CD4-positive, alpha-beta T cell treated with Interleukin-15 for 1 hour (primary cell): ENCODE measurements around the gene TBL1XR1.

Experiments used
- DNase-seq: peaks from one replicate; pipeline ENCODE4 v3.0.0-alpha.2; 2020

The TBL1XR1 gene

DNA sequence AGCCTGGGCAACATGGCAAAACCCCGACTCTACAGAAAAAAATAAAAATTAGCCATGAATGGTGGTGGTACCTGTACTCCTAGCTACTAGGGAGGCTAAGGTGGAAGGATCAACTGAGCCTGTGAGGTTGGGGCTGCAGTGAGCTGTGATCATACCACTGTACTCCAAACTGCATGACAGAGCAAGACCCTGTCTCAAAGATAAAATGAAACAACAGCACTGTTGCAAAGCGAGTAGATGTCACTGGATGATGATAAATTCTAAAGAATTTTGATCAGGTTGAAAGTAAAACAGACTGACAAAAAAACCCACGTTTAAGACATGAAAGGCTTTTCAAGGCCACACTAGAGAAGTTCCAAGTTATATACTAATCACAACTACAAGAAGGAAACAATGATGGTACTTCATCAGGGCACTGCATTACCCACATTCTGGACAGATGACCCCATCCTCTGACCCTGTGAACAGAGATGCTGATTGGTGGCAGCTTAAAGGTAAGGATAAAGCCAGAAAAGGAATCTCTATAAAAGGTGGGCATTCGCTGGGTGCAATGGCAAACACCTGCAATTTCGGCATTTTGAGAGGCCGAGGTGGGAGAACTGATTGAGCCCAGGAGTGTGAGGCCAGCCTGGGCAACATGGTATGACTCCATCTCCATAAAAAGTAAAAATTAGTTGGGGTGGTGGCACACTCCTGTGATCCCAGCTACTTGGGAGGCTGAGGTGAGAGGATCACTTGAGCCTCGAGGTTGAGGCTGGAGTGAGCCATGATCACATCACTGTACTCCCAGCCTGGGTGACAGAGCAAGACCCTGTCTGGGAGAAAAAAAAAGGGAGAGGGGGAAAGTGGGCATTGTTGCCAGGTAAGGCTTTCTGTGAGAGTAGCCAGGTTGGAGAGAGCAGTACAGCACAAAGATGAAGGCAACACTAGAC, 59.2 kb downstream of the TBL1XR1 start:
- DNase-seq: no peak

DNA sequence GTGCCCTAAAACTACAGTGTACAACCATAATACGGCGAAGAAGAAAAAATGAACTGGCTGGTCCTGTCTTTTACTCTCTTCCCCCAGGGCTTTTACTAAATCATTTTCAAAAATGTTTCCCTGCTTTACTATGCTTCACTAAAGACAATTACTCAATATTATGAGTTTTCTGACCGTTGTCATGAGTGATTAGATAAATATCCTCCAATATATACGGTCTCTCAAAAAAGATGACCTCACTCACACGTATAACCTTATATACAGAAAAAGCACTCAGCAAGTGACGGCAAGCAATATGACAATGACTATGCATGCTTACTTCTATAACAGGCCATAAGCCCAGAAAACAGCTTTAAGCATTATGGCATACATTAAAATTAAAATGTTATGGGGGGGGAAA, 60.5 kb downstream of the TBL1XR1 start:
- DNase-seq: no peak

DNA sequence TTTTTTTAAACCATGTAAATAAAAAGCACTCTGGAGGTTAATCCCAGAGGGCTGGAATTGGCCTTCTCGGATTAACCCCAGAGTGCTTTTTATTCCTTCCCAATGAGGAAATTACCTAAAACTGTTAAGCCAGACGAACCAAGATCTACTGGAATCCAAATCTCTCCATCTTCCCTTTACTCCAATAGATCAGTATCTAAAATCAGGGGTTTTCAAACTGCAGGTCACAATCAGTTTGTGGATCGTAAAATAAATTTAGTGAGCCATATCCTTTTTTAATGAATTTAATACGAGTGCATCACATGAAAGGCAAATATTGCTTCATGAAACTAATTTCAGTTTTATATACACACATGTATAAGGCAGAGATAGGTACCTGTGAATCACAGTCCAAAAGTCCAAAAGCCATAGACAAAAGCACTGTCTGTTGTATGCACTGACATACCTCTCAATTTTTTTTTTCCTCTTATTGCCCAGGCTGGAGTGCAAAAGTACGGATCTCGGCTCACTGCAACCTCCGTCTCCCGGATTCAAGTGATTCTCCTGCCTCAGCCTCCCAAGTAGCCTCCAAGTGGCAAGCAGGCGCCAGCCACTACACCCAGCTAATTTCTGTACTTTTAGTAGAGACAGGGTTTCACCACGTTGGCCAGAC, 61.3 kb downstream of the TBL1XR1 start:
- no peak for DNase-seq

DNA sequence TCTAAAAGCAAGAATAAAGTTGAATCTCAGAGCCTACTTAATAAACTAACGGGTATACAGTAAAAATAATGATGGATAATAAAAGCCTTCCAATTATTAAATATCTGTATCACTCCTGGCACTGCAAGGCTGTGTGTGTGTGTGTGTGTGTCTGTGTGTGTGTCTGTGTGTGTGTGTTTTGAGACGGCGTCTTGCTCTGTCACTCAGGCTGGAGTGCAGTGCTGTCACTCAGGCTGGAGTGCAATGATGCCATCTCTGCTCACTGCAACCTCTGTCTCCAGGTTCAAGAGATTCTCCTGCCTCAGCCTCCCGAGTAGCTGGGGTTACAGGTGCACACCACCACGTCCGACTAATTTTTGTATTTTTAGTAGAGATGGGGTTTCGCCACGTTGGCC, 62.5 kb downstream of the TBL1XR1 start:
- no peak for DNase-seq

DNA sequence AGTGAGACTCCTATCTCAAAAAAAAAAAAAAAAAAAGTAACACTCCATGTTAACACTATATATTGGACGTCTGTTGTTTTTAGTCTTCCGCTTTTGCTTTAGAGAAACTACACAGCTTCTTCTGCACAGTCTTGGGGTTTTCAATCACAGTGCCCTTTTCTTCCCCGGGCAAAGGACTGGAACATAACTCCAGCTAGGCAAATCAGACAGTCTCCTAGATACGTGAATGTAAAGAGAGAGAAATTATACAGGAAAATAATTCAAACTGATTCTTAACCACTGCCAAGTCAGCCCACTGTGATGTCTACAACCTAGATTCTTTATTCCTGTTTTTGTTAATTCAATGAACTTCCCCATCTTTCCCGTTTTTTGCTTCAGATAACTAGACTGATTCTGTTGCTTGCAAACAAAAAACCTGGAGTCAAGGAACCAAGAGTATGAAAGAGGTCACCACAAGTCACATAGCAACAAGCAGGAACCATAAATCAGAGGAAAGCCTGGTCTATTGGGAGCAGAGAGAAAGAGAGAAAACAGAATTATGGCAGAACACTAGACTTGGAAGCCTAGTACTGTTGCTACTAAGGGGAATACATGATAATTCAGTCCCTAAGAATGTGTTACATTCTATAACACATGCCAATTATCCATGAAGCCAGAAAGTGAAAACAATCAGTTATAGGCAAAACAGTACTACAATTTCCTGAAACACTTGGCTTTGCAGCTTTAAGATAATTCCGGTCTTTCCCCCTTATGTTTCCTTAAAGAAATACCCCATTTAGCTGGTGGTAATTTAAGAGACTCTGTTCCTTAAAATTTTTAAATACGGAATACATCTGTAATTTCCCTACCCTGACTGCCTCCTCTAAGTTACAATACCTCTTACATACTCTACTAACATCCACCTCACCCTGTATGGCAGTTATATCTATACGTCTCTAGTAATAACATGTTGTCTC, 63.1 kb downstream of the TBL1XR1 start:
- no peak for DNase-seq

DNA sequence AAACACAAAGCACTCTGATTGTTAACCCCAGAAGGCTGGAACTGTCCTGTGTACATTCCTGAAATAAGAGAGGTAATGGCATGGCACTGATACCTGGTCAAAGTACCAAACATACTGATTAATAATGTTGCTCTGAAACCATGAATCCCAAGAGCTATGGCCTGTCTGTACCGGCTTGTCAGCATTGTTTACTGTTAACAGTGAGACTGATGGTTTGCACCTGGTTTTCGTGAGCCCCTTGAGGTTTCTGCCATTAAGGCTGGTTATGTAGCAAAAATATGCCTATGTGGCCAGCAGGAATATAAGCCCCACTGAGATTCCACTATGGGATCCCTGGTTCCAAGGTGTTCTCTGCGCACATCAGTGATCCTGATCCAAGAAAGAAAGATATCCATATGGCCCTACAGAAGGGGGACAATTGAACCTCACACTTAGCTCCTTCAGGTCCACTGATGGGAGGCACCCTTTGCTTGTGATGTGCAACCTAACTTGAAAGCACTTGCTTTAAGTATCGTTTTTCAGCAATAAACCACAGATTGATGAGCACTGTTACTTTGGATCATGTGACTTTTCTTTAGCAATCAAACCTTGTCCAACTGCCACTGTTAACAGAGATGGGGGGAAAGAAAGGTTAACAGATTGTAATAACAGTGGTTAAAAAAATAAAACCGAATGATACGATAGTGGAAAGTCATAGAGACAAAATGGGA, 65.2 kb downstream of the TBL1XR1 start:
- no peak for DNase-seq

DNA sequence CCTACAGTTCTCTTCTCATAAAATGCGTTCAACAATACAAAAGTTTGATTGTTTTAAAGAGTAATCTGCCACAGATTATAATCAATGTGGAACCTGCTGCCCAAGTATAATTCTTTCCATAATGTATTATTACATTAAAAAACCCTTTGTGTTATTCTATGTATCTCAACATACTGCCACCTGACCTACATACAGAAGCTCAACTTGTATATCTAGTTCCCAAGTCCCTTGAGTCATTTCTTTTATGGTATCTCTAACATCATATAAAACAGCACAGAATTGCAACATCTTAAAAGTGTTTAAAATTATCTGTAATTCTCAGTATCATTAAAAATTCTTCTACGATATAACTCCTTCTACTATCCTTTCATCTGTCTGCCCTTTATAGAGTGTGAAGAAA, 70.3 kb downstream of the TBL1XR1 start:
- DNase-seq: no peak

DNA sequence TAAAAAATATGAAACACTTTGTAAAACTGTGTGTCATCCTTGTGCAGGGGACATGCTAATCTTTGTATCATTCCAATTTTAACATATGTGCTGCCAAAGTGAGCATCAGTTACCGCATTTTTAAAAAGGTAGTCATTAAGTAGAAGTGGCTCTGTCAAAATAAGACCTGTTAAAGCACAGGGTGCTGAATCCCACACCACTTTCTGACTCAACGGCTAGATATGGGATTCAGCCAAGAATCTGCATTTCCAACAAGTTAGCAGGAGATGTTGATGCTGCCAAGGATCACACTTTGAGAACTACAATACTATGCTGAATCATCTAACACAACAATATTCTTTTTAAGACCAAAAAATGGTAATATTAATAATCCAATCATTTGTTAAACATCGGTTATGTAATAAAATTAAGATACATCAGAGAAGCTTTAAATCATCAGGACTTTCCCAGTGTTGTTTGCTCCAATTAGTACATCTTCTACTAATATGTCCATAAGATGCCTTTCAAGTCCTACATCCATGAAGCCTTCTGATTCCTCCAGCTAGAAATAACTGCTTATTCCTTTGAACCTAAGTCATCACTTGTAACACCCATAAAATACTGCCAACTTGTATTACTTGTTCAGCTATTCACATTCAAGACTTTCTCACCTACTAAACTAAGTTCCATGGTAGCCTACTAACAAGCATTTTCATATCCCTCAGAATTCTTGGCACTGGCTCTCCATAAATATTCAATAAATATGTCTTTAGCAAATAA, 71.1 kb downstream of the TBL1XR1 start:
- DNase-seq: no peak

DNA sequence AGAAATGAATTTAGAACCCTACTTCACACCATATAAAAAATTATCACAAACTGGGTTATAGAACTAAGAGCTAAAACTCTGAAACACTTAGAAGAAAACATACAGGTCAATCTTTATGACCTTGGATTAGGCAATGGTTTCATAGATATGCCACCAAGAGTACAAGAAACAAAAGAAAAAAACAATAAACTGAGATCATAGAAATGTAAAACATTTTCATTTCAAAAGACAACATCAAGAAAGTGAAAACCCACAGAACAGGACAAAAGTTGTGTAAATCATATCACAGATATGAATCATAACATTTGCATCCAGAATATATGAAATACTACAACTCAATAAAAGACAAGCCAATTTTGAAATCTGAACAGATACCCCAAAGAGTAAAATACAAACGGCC, 72.4 kb downstream of the TBL1XR1 start:
- DNase-seq: no peak

DNA sequence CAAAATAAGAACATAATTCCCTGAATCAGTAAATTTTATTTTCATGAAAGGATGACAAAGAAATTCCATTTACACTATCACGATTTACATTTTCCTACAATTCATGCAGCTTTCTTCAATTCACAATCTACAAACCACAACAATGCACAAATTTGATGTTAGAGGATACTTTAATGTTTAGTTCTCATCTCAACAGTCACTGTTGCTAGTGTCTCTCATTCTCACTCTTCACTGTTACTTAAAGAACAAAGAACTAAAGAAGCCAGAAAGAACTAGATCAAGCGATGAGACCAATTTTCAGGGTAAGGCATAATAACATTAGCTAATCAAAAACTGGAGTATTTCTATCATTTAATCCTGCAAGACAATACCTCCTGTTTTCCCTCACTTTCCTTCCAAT, 73.5 kb downstream of the TBL1XR1 start:
- no peak for DNase-seq

DNA sequence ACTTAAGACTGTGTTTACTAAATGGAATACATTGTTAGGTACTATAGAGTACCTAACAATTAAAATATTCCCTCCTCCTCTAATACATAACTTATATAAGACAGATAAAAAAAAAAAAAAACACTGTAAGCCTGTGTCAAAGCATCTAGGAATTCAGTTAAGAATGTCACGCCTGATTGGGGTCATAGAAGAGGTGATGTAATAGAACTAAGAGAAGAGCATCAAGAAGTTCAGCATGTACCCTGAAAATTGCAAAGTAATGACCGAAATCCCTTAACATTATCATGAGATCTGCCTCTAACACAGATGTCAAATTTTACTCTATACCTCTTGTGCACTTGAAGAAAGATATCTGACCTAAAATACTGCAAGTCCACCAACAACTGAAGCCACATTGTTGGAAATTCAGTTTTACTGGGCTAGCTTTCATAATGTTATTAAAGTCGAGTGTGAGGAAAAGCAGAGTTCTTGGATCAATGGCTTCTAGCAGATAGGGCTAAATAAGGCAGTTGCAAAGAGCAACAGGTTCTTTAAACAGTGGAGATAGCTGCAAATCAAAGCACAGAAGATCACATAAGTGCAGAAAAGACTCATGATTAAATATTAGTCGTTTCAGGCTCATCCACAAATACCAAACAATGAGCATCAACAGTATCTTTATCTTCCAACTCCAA, 75.0 kb downstream of the TBL1XR1 start:
- no peak for DNase-seq

DNA sequence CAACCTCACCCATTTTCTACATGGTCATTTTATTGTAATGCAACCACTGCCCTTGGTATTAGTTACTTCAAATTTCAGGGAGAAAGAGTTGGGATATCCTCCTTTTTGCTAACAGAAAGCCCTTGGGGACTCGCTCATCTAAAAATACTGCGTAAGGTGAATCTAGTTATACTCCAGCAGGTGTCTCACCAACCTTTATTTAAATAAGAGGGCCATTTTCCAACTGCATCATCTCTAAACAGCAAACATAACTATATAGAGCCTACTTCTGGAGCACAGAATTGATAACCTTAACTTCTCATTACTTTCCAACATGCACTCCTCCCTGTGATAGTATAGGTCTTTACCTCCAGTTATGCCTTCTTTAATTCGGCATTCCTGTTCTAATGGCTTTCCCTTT, 77.5 kb downstream of the TBL1XR1 start:
- no peak for DNase-seq

DNA sequence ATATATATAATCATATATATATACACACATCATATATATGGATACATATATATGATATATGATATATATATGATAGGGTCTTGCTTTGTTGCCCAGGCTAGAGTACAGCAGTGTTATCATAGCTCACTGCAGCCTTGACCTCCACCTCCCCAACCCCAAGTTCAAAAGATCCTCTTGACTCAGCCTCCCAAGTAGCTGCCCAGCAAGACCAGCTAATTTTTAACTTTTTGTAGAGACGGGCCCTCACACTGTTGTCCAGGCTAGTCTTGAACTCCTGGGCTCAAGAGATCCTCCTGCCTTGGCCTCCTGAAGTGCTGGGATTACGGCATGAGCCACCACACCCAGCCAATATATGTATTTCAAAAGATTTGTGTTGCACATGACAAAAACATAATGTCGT, 83.0 kb downstream of the TBL1XR1 start:
- DNase-seq: no peak

DNA sequence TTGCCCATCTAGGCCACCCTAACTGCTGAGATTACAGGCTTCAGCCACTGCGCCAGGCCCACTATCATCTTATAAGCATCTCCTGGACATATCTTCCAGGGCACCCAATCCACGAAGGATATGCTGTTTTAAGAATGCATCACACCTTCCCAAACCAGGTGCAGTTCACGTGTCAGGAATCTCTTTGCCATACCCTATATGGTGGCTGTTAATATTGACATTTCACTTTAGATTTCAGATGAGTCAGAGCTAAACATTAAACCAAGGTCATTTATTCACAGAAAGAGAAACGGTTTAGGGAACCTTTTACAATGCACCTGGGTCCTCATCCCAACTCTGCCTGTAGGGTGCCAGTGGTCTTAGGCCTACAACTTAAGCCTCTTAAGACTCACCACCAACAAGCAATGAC, 85.7 kb downstream of the TBL1XR1 start:
- DNase-seq: no peak

DNA sequence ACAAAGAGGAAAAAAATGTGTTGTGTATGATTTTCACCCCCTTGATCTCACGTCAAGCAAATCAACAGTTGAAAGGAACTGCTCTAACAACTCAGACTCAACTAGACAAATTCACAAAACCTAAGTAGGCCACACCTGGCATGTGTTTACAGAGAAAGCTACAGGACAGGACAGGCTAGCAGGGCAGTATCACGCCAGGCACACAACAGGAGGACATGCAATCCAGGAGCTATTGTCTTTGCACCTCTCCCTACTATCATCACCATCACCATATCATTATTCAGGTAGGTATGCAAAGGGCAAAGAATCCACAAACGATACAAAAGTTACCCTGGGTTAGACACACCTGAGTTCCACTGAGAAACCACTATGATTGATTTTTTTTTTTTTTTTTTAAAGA, 86.4 kb downstream of the TBL1XR1 start:
- DNase-seq: no peak

DNA sequence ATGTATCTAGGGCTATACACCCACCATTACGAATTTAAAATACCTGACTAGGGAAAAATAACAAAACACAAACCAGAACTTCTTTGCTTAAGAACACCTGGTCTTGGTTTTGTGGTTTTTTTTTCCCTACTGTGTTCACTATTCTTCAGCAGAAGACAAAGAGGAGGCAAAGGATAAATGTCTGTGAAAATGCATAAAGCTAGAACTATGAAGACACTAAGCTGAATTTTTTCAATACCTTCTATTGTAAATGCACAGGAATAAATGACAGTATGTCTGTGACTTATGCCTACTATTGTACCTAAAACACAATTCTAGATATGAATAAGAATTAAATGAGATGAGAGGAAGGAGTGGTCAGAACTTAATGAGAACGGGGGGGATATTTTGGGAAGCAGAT, 86.9 kb downstream of the TBL1XR1 start:
- no peak for DNase-seq

DNA sequence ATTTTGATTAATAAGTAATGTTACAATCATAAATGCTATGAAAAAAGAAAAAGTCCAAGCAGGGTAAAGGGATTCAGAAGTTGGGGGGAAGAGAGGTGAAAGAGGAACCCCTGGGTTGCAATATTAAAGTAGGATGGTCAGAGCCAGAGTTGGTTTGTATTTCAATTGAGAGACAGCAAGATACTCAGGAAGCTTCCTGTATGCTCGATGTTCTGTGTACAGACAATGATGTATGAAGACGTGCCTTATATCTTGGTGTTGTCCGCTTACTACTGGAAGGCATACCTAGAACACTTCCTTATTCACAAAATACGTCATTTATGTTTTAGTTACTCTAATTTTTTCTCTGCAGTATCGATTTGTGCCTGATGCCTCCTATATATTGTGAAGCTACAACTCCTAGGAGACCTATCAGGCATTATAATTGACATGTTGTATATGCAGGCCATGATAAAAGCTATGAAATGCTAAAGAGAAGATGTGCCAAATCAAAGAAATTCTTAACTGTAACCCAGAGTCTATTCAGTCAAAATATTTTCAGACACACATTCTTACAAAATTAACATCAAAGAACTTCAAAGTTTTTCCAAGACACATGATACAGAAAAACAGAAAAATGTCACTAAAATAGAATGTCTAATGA, 87.5 kb downstream of the TBL1XR1 start:
- no peak for DNase-seq

DNA sequence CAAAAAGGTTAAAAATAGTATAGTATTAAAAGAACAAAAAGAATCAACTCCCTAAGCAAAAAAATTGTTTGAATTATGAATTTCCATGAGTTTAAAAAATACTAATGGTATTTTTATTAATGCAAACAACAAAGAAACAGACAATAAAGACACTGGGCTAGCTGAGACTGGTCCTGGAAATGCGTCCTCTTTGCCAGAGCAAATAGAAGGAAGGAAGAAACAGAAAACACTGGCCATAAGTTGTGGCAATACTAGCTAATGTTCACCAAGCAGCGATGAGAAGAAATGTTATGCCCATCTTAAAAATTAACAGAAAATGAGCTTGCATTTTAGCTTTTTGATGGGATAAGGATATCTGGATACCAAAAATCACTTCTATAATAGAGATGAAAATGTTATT, 88.6 kb downstream of the TBL1XR1 start:
- no peak for DNase-seq

DNA sequence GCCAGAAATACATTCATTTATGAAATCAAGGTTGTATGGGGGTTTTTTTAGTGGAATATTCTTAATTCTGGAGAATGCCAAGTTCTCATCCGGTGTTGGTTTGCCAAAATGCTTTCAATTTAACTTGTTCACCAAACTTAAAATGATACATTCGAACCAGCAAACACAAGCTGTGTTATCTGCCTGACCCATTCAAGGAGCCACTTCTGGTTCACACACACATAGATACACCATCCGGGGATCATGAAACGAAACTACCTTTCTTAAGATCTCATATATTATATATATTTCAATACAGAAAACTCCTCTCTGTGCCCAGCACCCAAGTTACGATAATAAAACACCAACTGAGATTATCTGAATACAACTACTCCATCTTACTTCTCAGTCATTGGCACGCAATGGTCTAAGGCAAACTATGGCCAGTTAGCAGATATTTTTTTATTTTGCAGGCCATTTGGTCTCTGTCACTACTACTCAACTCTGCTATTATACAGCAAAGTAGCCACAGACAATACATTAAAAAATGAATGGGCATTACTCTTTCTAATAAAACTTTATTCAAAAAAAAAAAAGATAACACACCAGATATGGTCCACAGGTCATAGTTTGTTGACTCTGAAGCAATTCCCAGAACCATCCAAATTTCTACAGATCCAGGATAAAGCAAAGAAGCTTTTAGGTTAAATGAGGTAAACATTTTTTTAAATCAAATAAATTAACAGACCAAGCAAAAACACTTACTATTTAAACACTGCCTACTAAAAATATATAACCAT, 89.6 kb downstream of the TBL1XR1 start:
- no peak for DNase-seq

DNA sequence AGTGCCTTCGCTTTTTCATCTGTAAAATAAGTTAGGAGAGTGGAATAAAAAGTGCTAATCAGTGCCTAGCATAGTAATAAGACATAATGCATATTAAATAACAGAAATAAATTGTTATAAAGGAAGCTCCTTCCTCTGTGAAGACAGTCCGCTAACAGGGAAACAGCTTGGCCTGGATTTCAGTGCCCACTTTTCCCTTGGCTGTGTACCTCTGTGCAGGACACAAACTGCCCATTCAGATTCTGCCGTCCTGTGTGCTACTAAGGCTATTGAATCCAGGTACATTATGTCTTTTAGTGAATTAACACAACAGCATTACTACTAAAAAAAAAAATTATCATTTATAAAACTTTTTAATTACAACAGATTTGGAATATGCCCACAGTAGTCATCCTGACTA, 90.7 kb downstream of the TBL1XR1 start:
- DNase-seq: no peak
